IPS DF 6.9 (cell line): ENCODE measurements around the gene FRMD4A.
A peak's percentile ranks its signal among the peaks of the same experiment; 100 is the strongest.

Experiments
- DNase-seq: peaks from one replicate; pipeline ENCODE4 v3.0.0-alpha.2; 2013; ENCODE audit warnings: low read depth, low spot score
- H3K27ac ChIP-seq: one replicate; pipeline ENCODE4 v1.5.1; 2013; ENCODE audit warnings: low read length, control low read depth
- H3K27me3 ChIP-seq: 2 replicates; pipeline ENCODE4 v1.6.1; 2013; ENCODE audit warnings: mild to moderate bottlenecking, low read length; ENCODE audit not compliant: control insufficient read depth, insufficient read depth
- H3K36me3 ChIP-seq: 2 replicates; pipeline ENCODE4 v1.6.1; 2013; ENCODE audit warnings: low read length; ENCODE audit not compliant: control insufficient read depth, insufficient read depth
- H3K4me1 ChIP-seq: 2 replicates; pipeline ENCODE4 v1.6.1; 2013; ENCODE audit warnings: low read length; ENCODE audit not compliant: control insufficient read depth, insufficient read depth
- H3K4me3 ChIP-seq: 2 replicates; pipeline ENCODE4 v1.5.1; 2013; ENCODE audit warnings: mild to moderate bottlenecking, low read length
- H3K9me3 ChIP-seq: 2 replicates; pipeline ENCODE4 v1.6.1; 2013; ENCODE audit warnings: low read length, inconsistent platforms; ENCODE audit not compliant: control insufficient read depth, insufficient read depth
- WGBS: extraction: QIAGEN DNeasy Blood & Tissue Kit; methylation state at CpG from one replicate; pipeline ENCODE4 v1.1.7; 2013; ENCODE audit warnings: mixed read lengths, missing lambda C conversion rate; ENCODE audit not compliant: insufficient read length, insufficient coverage; 5-methylcytosine and 5-hydroxymethylcytosine counted together

Gene FRMD4A

DNA sequence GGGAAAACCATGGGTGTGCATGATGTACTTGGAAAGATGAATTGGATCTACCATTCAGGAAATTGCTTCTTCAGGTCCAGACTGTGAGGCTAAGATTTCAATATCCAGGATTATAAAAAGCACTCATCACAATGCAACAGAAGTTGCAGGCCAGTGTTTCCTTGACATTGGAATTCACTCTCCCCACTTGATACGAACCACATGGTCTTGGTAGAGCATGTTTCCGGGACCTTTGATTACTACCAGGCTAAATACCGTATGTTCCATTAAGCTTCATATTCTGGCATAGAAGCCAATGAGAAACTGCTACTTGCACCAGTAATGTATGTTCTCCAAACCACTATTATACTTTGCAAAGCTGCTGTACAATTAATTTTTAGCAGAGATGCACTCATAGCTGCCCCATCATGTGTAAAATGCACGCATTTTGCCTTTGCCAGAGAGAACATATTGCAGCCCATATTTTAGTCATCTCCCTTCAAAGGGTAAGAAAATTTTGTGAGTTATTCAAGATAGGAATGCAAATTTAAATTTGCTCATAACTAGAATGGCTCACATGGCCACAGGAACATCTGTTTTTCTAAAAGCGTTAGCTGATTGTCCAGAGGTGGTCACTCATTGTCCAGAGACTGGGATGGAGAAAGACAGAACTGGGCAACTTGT is 8.1 kb downstream of the FRMD4A start:
- WGBS = no CpG with 5 or more reads among the region's 5 CpGs
- no peak overlapping the region for H3K27ac ChIP-seq
- no peak for DNase-seq
- no peak overlapping the region for H3K4me3 ChIP-seq
- H3K36me3 ChIP-seq = no peaks in the 10 kb centered on the region
- H3K27me3 ChIP-seq = no peaks in the 10 kb centered on the region
- H3K4me1 ChIP-seq = no peaks in the 10 kb centered on the region
- no peaks in the 10 kb centered on the region for H3K9me3 ChIP-seq

GRCh38 chr10:14318007-14318406 is 12.7 kb downstream of the FRMD4A start:
- Histone ChIP-seq H3K4me3 (no peak overlapping the region), H3K27ac (no peak overlapping the region), H3K4me1 (no peaks in the 10 kb centered on the region), H3K36me3 (no peaks in the 10 kb centered on the region), H3K27me3 (no peaks in the 10 kb centered on the region), H3K9me3 (no peaks in the 10 kb centered on the region)
- no peak for DNase-seq
- whole genome bisulfite sequencing = no CpG with 5 or more reads among the region's 1 CpG

GRCh38 chr10:14312014-14312413 is 18.7 kb downstream of the FRMD4A start:
- Histone ChIP-seq H3K4me3 (no peak overlapping the region), H3K9me3 (no peaks in the 10 kb centered on the region), H3K4me1 (no peaks in the 10 kb centered on the region), H3K27ac (no peak overlapping the region), H3K27me3 (no peaks in the 10 kb centered on the region), H3K36me3 (no peaks in the 10 kb centered on the region)
- no CpG with 5 or more reads among the region's 4 CpGs for WGBS
- DNase-seq = no peak

DNA sequence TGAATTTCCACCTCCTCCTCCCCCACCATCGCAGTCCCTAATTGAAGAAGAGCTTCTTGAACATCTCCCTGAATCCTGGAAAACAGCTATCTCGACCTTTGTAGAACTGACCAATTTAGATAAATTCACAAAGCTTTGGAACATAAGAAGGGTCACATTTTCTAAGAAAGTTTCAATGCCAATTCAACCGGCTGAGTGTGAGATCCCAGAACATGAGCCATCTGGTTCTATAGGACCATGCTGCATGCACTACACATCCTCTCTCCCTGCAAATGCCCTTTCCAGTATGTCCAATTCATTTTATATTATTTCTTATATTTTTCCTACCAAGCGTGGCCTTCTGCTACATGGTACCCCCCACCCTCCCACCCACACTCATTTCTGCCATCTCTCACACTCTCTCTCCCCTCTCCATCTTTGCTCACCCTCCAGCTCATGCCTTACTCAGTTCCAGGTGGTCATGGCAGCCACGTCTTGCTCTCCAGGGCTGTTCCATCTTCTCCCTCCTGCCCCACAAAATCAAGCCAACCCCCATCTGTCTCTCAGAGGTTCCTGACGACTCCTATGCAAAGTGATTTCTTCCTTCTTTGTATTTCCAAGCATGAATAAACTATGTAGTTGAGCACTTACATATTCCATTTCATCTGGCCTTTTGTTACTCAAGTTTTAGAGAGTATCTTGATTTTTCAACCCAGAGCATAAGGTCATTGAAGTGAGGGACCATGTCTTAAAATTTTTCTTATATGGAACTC is 19.3 kb downstream of the FRMD4A start:
- H3K27ac ChIP-seq = no peak overlapping the region
- WGBS = no CpG with 5 or more reads among the region's 6 CpGs
- no peak for DNase-seq
- no peak overlapping the region for H3K4me3 ChIP-seq
- no peaks in the 10 kb centered on the region for H3K9me3 ChIP-seq
- no peaks in the 10 kb centered on the region for H3K4me1 ChIP-seq
- no peaks in the 10 kb centered on the region for H3K27me3 ChIP-seq
- no peaks in the 10 kb centered on the region for H3K36me3 ChIP-seq

DNA sequence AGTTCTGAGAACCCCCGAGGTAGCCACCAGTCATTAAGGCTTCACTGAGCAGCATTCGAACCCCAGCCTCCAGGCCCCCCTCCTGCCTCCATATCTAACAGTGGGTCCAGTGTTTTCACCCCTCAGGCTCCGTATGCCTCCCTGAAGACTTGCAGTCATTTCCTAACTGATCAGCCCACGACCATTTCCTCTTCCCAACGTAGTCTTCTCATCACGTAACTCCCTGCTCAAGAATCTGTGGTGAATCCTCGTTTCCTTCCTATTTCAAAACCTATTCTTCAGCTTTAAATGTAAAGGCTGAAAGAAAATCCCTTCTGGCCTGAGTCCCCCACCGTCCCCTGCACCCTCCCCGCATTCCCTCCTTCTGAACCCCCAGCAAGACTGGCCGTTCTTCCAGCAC is 21.1 kb downstream of the FRMD4A start:
- DNase-seq = no peak
- no peak overlapping the region for H3K4me3 ChIP-seq
- H3K27ac ChIP-seq = no peak overlapping the region
- H3K9me3 ChIP-seq = no peaks in the 10 kb centered on the region
- H3K27me3 ChIP-seq = no peaks in the 10 kb centered on the region
- H3K4me1 ChIP-seq = no peaks in the 10 kb centered on the region
- no peaks in the 10 kb centered on the region for H3K36me3 ChIP-seq
- WGBS = no CpG with 5 or more reads among the region's 10 CpGs

DNA sequence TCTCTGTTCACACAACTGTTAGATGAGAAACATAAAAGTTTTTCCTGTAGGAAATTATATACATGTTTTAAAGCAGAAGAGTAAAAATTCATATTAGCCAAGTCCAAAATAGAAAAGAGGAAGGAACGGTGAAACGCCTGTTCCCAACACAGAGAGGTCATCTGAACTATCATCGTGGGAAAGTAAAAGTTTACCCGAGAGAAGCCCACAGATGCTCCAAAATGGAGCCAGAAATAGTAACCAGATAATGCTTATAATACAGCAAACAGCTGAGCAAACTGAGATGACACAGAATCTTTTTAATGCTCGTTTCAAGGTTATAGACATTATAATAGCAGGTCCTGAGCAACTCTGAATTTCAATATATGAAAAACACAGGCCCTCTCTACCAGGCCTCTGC is 24.5 kb downstream of the FRMD4A start:
- DNase-seq = no peak
- WGBS = no CpG with 5 or more reads among the region's 5 CpGs
- Histone ChIP-seq H3K36me3 (no peaks in the 10 kb centered on the region), H3K27me3 (no peaks in the 10 kb centered on the region), H3K4me1 (no peaks in the 10 kb centered on the region), H3K4me3 (no peak overlapping the region), H3K27ac (no peak overlapping the region), H3K9me3 (no peaks in the 10 kb centered on the region)

- H3K36me3 ChIP-seq = no peaks in the 10 kb centered on the region
- no peaks in the 10 kb centered on the region for H3K4me1 ChIP-seq
- no peak overlapping the region for H3K27ac ChIP-seq
- H3K9me3 ChIP-seq = no peaks in the 10 kb centered on the region
- no peaks in the 10 kb centered on the region for H3K27me3 ChIP-seq
- WGBS = no CpG with 5 or more reads among the region's 5 CpGs
- H3K4me3 ChIP-seq = no peak overlapping the region
- DNase-seq = no peak
Observed at GRCh38 chr10:14304046-14304445, 26.7 kb downstream of the FRMD4A start.

DNA sequence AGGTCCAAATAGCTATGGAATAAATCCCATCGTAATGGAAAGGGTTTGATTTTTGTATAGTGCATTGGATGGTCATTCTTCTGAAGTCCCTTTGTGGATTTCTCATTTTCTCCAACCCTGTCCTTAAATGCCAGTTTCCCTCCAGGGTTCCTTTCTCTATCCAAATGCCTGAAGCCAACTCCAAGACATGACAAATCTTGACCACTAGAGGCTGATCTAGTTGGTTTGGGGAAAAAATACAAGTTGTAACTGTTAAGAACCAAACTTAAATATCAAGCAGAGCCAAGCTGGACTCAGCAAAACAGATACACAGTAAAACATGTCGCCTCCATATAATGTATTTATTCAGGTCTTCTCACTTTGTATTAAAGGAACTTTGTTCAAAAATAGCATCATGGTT is 28.7 kb downstream of the FRMD4A start:
- no peaks in the 10 kb centered on the region for H3K27me3 ChIP-seq
- no peaks in the 10 kb centered on the region for H3K9me3 ChIP-seq
- H3K4me1 ChIP-seq = no peaks in the 10 kb centered on the region
- no peaks in the 10 kb centered on the region for H3K36me3 ChIP-seq
- DNase-seq = peak; percentile 5
- no peak overlapping the region for H3K4me3 ChIP-seq
- WGBS = no CpG with 5 or more reads among the region's 2 CpGs
- no peak overlapping the region for H3K27ac ChIP-seq

DNA sequence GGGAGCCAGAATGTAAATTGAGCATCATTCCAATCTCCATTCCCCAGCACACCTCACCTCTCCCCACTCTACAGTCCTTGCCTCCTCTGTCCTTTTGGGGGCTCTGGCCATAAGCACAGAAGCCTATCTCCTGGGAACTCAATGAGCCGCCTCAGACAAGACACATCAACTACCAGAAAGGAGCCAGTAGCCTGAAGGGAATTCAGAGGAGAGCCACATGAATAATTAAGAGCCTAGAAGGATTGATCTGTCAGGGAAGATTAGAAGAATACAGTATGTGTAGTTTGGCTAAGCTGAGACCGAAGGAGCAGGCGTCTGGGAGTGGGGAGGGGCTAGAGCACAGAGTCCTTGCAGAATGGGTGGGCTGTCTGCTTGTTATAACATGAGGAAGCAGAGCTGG is 31.2 kb downstream of the FRMD4A start:
- H3K27ac ChIP-seq = no peak overlapping the region
- no peaks in the 10 kb centered on the region for H3K27me3 ChIP-seq
- H3K4me3 ChIP-seq = no peak overlapping the region
- H3K9me3 ChIP-seq = no peaks in the 10 kb centered on the region
- H3K36me3 ChIP-seq = no peaks in the 10 kb centered on the region
- no peaks in the 10 kb centered on the region for H3K4me1 ChIP-seq
- no CpG with 5 or more reads among the region's 3 CpGs for WGBS
- DNase-seq = no peak

GRCh38 chr10:14296065-14296709 is 34.5 kb downstream of the FRMD4A start:
- Histone ChIP-seq H3K9me3 (no peaks in the 10 kb centered on the region; the same call in 1 of the 2 replicates), H3K36me3 (no peaks in the 10 kb centered on the region), H3K4me3 (no peak overlapping the region), H3K4me1 (no peaks in the 10 kb centered on the region), H3K27ac (no peak overlapping the region), H3K27me3 (no peaks in the 10 kb centered on the region)
- no peak for DNase-seq
- no CpG with 5 or more reads among the region's 9 CpGs for WGBS
